Osteoblast (primary cell): ENCODE measurements around the gene SPG7. TPM values are rescaled to one million over a fixed set of nuclear protein-coding genes. Genes with fewer than 3 reads are reported as not detected.

ENCODE experiments used
- DNase-seq: peaks from one replicate; pipeline ENCODE4 v3.0.0; 2011; ENCODE audit warnings: low spot score, mixed read lengths; ENCODE audit not compliant: insufficient read length; ENCODE audit errors: missing footprints
- H2AFZ ChIP-seq: 2 replicates; pipeline ENCODE4 v1.6.0; 2011; ENCODE audit warnings: mild to moderate bottlenecking, low read length
- H3K27ac ChIP-seq: 2 replicates; pipeline ENCODE4 v1.5.1; 2011; ENCODE audit warnings: mild to moderate bottlenecking, low read depth, low read length, moderate library complexity
- H3K27me3 ChIP-seq: 2 replicates; pipeline ENCODE4 v1.6.0; 2012; ENCODE audit warnings: mild to moderate bottlenecking, control low read depth, inconsistent platforms, low read length, moderate library complexity; ENCODE audit not compliant: insufficient read depth
- H3K36me3 ChIP-seq: 2 replicates; pipeline ENCODE4 v1.5.1; 2011; ENCODE audit warnings: mild to moderate bottlenecking, low read length, control low read depth, moderate library complexity; ENCODE audit not compliant: insufficient read depth
- H3K4me1 ChIP-seq: 2 replicates; pipeline ENCODE4 v1.5.1; 2011; ENCODE audit warnings: mild to moderate bottlenecking, low read length, control low read depth, moderate library complexity; ENCODE audit not compliant: insufficient read depth
- H3K4me2 ChIP-seq: 2 replicates; pipeline ENCODE4 v1.6.0; 2011; ENCODE audit warnings: mild to moderate bottlenecking, low read length; ENCODE audit not compliant: insufficient read depth
- H3K4me3 ChIP-seq: fragments of 200-600 bp; sonication (generic); 3 replicates; pipeline ENCODE4 v1.5.1; 2012; ENCODE audit warnings: mild to moderate bottlenecking, low read length, inconsistent platforms; ENCODE audit not compliant: insufficient read depth
- H3K79me2 ChIP-seq: 2 replicates; pipeline ENCODE4 v1.6.0; 2012; ENCODE audit warnings: mild to moderate bottlenecking, low read length, control low read depth, inconsistent platforms; ENCODE audit not compliant: insufficient read depth
- H3K9me3 ChIP-seq: 2 replicates; pipeline ENCODE4 v1.5.1; 2011; ENCODE audit warnings: low read depth, low read length, control low read depth
- H4K20me1 ChIP-seq: 2 replicates; pipeline ENCODE4 v1.6.0; 2012; ENCODE audit warnings: mild to moderate bottlenecking, low read length, control low read depth; ENCODE audit not compliant: insufficient read depth
- CTCF ChIP-seq: IDR thresholded peaks from 2 replicates; pipeline ENCODE4 v1.5.1; 2011; ENCODE audit warnings: mild to moderate bottlenecking, low read depth, low read length, moderate library complexity; ENCODE audit errors: extremely low read depth
- total RNA-seq: library from RNA; depleted of rRNA; stranded (reverse); fragments of >200 nt; gene quantifications from 2 replicates; pipeline ENCODE4 v1.2.3, GENCODE V29; 2012

The SPG7 gene
- total RNA-seq, 1 donor, result 85.8 TPM

GRCh38 chr16:89557690-89558490 is 49.7 kb downstream of the SPG7 start:
- no peaks in the 10 kb centered on the region for H3K9me3 ChIP-seq
- no peak overlapping the region for H3K4me2 ChIP-seq
- H3K4me1 ChIP-seq, result peaks cover 25% of the 10 kb centered on the region
- no peak overlapping the region for H2AFZ ChIP-seq
- DNase-seq, result no peak
- no peak for TF ChIP-seq CTCF
- no peaks in the 10 kb centered on the region for H3K27me3 ChIP-seq
- H3K79me2 ChIP-seq, result peaks cover 22% of the 10 kb centered on the region
- H3K27ac ChIP-seq, result no peak overlapping the region
- H3K36me3 ChIP-seq, result peaks cover 56% of the 10 kb centered on the region
- peaks cover 24% of the 10 kb centered on the region for H4K20me1 ChIP-seq
- H3K4me3 ChIP-seq, result no peak overlapping the region

- H3K79me2 ChIP-seq, result peaks cover 33% of the 10 kb centered on the region
- H3K4me3 ChIP-seq, result peak within 1 kb of the TSS; percentile 92
- H3K27ac ChIP-seq, result peak within 1 kb of the TSS; percentile 98
- H4K20me1 ChIP-seq, result peaks cover 50% of the 10 kb centered on the region
- peaks cover 46% of the 10 kb centered on the region for H3K4me1 ChIP-seq
- peak within 1 kb of the TSS; percentile 96 for H3K4me2 ChIP-seq
- DNase-seq, result peak; percentile 100
- H3K27me3 ChIP-seq, result no peaks in the 10 kb centered on the region
- peaks cover 52% of the 10 kb centered on the region for H3K36me3 ChIP-seq
- no peaks in the 10 kb centered on the region for H3K9me3 ChIP-seq
- H2AFZ ChIP-seq, result peak within 1 kb of the TSS; percentile 76
- no peak for TF ChIP-seq CTCF
Measured at GRCh38 chr16:89560378-89561141, 52.4 kb downstream of the SPG7 start, which contains the start of gene RPL13. RPL13 (plus strand) TSS chr16:89560682; CDS start chr16:89560960, 278 bp downstream.

- no peak overlapping the region for H2AFZ ChIP-seq
- no peak for TF ChIP-seq CTCF
- peaks cover 46% of the 10 kb centered on the region for H3K36me3 ChIP-seq
- no peaks in the 10 kb centered on the region for H3K27me3 ChIP-seq
- no peak for DNase-seq
- peak overlapping the region; percentile 96 for H3K4me2 ChIP-seq
- H4K20me1 ChIP-seq, result peaks cover 55% of the 10 kb centered on the region
- H3K79me2 ChIP-seq, result peaks cover 33% of the 10 kb centered on the region
- peaks cover 53% of the 10 kb centered on the region for H3K4me1 ChIP-seq
- peak overlapping the region; percentile 98 for H3K27ac ChIP-seq
- H3K9me3 ChIP-seq, result no peaks in the 10 kb centered on the region
- H3K4me3 ChIP-seq, result peak overlapping the region; percentile 92
Measured at GRCh38 chr16:89561142-89561883, 53.1 kb downstream of the SPG7 start.
